GM12878 (cell line): ENCODE measurements around the gene MTF2. TPM values are rescaled to one million over a fixed set of nuclear protein-coding genes. Genes with fewer than 3 reads are reported as not detected.
A peak's percentile ranks its signal among the peaks of the same experiment; 100 is the strongest.

ENCODE experiments used
- ATAC-seq: fragments of 200-7000 bp; cut with Tn5 transposase; 3 replicates; pipeline ENCODE4 v1.9.1; 2020; ENCODE audit warnings: mild to moderate bottlenecking, moderate library complexity
- BruUV-seq: library from RNA; stranded (reverse); fragments of 400-500 nt; replicated peaks from 2 replicates; lab custom pipeline; 2021; lab: Mats Ljungman, UMichigan
- CTCF ChIA-PET: fragments of 300-600 bp; sonication (Branson Sonifier 250); formaldehyde crosslinking; extraction: SDS; loops from one replicate; lab custom pipeline; 2021; ENCODE audit warnings: inconsistent platforms; lab: Yijun Ruan, JAX
- POLR2A ChIA-PET: fragments of 350-600 bp; formaldehyde crosslinking; extraction: SDS; loops from one replicate; lab custom pipeline; 2021; ENCODE audit warnings: inconsistent platforms; lab: Charles Lee
- RAD21 ChIA-PET: fragments of 300-600 bp; sonication (Branson Sonifier 250); formaldehyde crosslinking; loops from one replicate; lab custom pipeline; 2023; ENCODE audit warnings: antibody characterized with exemption; ENCODE audit not compliant: unreplicated experiment; lab: Charles Lee
- SMC1A ChIA-PET: fragments of 300-600 bp; sonication (Branson Sonifier 250); formaldehyde crosslinking; loops from one replicate; lab custom pipeline; 2023; ENCODE audit not compliant: unreplicated experiment, uncharacterized antibody; lab: Charles Lee
- DNase-seq: peaks from one replicate; pipeline ENCODE4 v3.0.0-alpha.2; 2011; ENCODE audit warnings: low read depth, low spot score
- FAIRE-seq: peaks from 3 replicates; lab custom pipeline; 2011; peaks lifted over from hg19 to GRCh38; lab: Jason Lieb, UNC
- H2AFZ ChIP-seq: 2 replicates; pipeline ENCODE4 v1.6.0; 2011; ENCODE audit warnings: low read depth, low read length, control low read depth; ENCODE audit not compliant: control insufficient read depth
- H3K27ac ChIP-seq: 2 replicates; pipeline ENCODE4 v1.5.1; 2011; ENCODE audit warnings: control low read depth; ENCODE audit not compliant: control insufficient read depth, insufficient read depth
- H3K27me3 ChIP-seq, 2 experiments: replicated peaks in 1 of 2; 2 replicates each; pipeline versions ENCODE4 v1.6.0 to v1.6.1; 2011; ENCODE audit warnings: low read length in 1 of 2; ENCODE audit not compliant: control insufficient read depth in 2 of 2, insufficient read depth in 2 of 2
- H3K36me3 ChIP-seq, 2 experiments: 2 replicates each; pipeline ENCODE4 v1.5.1; 2011; ENCODE audit warnings: low read length in 1 of 2; ENCODE audit not compliant: control insufficient read depth in 2 of 2, insufficient read depth in 2 of 2
- H3K4me1 ChIP-seq: 2 replicates; pipeline ENCODE4 v1.6.1; 2011; ENCODE audit warnings: mild to moderate bottlenecking, low read length, moderate library complexity, mixed read lengths; ENCODE audit not compliant: control insufficient read depth, insufficient read depth
- H3K4me2 ChIP-seq: 2 replicates; pipeline ENCODE4 v1.6.0; 2011; ENCODE audit warnings: control low read depth; ENCODE audit not compliant: control insufficient read depth, insufficient read depth
- H3K4me3 ChIP-seq: fragments of 200-600 bp; sonication (generic); 2 replicates; pipeline ENCODE4 v1.5.1; 2016
- H3K79me2 ChIP-seq: 2 replicates; pipeline ENCODE4 v1.6.0; 2011; ENCODE audit warnings: low read length; ENCODE audit not compliant: control insufficient read depth, insufficient read depth
- H3K9ac ChIP-seq: 2 replicates; pipeline ENCODE4 v1.8.0; 2011; ENCODE audit warnings: low read length, control low read depth, mixed read lengths; ENCODE audit not compliant: control insufficient read depth, insufficient read depth
- H3K9me3 ChIP-seq: replicated peaks from 3 replicates; pipeline ENCODE4 v1.5.1; 2011; ENCODE audit warnings: mild to moderate bottlenecking, low read length; ENCODE audit not compliant: control insufficient read depth, insufficient read depth
- H4K20me1 ChIP-seq: 2 replicates; pipeline ENCODE4 v1.6.0; 2011; ENCODE audit not compliant: control insufficient read depth, insufficient read depth
- ATF7 ChIP-seq: fragments of 450-650 bp; IDR thresholded peaks from 2 replicates; pipeline ENCODE4 v1.6.1; 2016; ENCODE audit warnings: low read depth, mild to moderate bottlenecking
- HDAC6 ChIP-seq: fragments of 200-600 bp; sonication (generic); IDR thresholded peaks from one replicate; pipeline ENCODE4 v1.8.0; 2017; ENCODE audit warnings: antibody characterized with exemption; ENCODE audit not compliant: unreplicated experiment
- IKZF2 ChIP-seq, 2 experiments: fragments of 450-650 bp; IDR thresholded peaks; 2 replicates each; pipeline ENCODE4 v1.6.1; 2017; ENCODE audit warnings: mild to moderate bottlenecking in 2 of 2, moderate library complexity in 2 of 2
- NR2C1 ChIP-seq: fragments of 450-650 bp; IDR thresholded peaks from 2 replicates; pipeline ENCODE4 v1.6.1; 2017; ENCODE audit warnings: antibody characterized with exemption, mild to moderate bottlenecking, moderate library complexity
- SMAD1 ChIP-seq: fragments of 450-650 bp; IDR thresholded peaks from 2 replicates; pipeline ENCODE4 v1.6.1; 2018; ENCODE audit warnings: mild to moderate bottlenecking, low read depth; ENCODE audit not compliant: partially characterized antibody
- SMAD5 ChIP-seq: IDR thresholded peaks from 2 replicates; pipeline ENCODE4 v1.6.1; 2016; ENCODE audit warnings: antibody characterized with exemption, low read depth
- WGBS: methylation state at CpG from one replicate; pipeline ENCODE4 v1.1.6; 2016; ENCODE audit warnings: low lambda C conversion rate; ENCODE audit not compliant: insufficient replicate concordance, insufficient coverage; ENCODE audit errors: missing lambda C conversion rate; 5-methylcytosine and 5-hydroxymethylcytosine counted together
- in situ Hi-C: fragments of 300-500 bp; cut with MboI; formaldehyde crosslinking; loops from 9 replicates; pipeline ENCODE4 v1.14.3; 2018; ENCODE audit warnings: mixed read lengths
- intact Hi-C: fragments of 100-400 bp; cut with micrococcal nuclease; formaldehyde crosslinking; loops from one replicate; pipeline ENCODE4 v1.14.2; 2022; ENCODE audit not compliant: unreplicated experiment
- polyA plus RNA-seq, 11 experiments: library from polyadenylated mRNA; depleted of rRNA in 4 of 11; unstranded in 6 of 11; stranded (reverse) in 5 of 11; fragments of >200 nt; fragmentation: Nextera tagmentation in 4 of 11; fragmentation: Illumina TruSeq in 1 of 11; extraction: Ambion mirVana in 4 of 11; extraction: Trizol in 1 of 11; gene quantifications; 1 replicate in 1 of 11; 2 replicates in 10 of 11; pipeline versions ENCODE4 v1.2.1 to v1.2.3, GENCODE V29; 2011 to 2016; ENCODE audit warnings: inconsistent platforms in 2 of 11, missing spikeins in 2 of 11, low read depth in 1 of 11
- total RNA-seq, 4 experiments: library from RNA; depleted of rRNA in 3 of 4; stranded (reverse); fragments of >200 nt in 3 of 4; fragmentation: Illumina TruSeq in 1 of 4; extraction: Trizol in 1 of 4; gene quantifications; 2 replicates each; pipeline versions ENCODE4 v1.2.1 to v1.2.3, GENCODE V29; 2013 to 2021
- TF ChIP-seq, protein P1 (sequence below): IDR thresholded peaks from 2 replicates; pipeline ENCODE4 v1.6.1; 2012; ENCODE audit warnings: mild to moderate bottlenecking, low read depth, low read length

The MTF2 gene
- total and polyA plus RNA-seq, 10 of the 15 experiments (the other 5 are each of a cell fraction or from before 2014, with no cell fraction given), result 22.6 to 74.9 (median 42.8) TPM

DNA sequence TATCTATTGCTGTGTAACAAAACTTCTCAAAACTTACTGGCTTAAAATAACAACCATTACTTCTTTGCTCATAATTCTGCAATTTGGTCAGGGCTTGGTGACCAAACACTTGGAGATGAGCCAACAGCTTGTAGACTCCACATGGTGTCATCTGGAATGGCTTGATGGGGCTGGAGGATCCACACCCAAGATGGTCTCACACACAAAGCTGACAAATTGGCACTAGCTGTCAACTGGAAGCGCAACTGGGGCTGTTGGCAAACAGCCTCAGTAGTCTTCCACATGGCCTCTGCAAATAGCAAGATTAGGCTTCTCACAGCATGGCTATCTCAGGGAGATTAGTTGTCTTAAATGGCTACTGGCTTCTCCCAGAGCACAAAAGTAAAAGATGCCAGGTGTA lies 27.1 kb upstream of the MTF2 start (continued):
- TF ChIP-seq SMAD5 (no peak), IKZF2 (IDR thresholded peaks at IDR 0.05) (no peak), NR2C1 (no peak), HDAC6 (no peak)

DNA sequence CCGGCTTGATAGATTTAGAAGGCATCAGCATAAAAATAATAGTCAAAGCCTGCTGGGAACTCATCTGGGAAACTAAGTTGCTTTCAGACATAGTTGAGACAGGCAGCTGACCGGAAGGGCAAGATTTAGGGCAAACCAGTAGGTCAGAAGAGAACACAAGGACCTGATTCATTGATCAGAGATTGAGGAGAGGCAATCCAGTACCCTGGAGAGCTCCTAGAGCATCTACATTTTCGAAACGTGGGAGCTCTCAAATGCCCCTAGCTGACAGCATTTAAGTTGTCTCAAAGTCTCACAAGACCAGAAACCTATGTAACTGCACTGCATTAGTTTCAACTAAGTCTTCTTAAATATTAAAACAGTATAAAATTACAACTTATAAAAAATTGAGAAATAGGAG lies 22.9 kb upstream of the MTF2 start:
- H3K4me1 ChIP-seq, result no peaks in the 10 kb centered on the region
- BruUV-seq, result no TSS peak
- no peaks in the 10 kb centered on the region; a peak in 1 of 4 replicates for H3K27me3 ChIP-seq
- H3K9ac ChIP-seq, result no peak overlapping the region
- peak; percentile 18 for FAIRE-seq
- ChIA-PET CTCF (interaction anchor here (1.2 to 19.4 kb wide), 3 partner anchors 22 to 62 kb away, joined by 3 to 445 read pairs (median 5); no protein-coding TSS in a partner anchor), POLR2A (interaction anchor here (0.6 to 0.9 kb wide), 2 partner anchors 30 to 81 kb away, joined by 3 to 4 read pairs; no protein-coding TSS in a partner anchor), RAD21 (no interaction called here), SMC1A (interaction anchor here (0.8 to 3.1 kb wide), 5 partner anchors 17 to 62 kb away, joined by 3 to 9 read pairs (median 4); no protein-coding TSS in a partner anchor)
- H3K79me2 ChIP-seq, result no peaks in the 10 kb centered on the region
- ATAC-seq, result peak; percentile 33; the same call in 2 of the 3 replicates
- WGBS, result 29% methylated on average over 4 of the region's 4 CpGs
- H3K4me3 ChIP-seq, result no peak overlapping the region
- no peaks in the 10 kb centered on the region for H3K9me3 ChIP-seq
- no peaks in the 10 kb centered on the region for H3K36me3 ChIP-seq
- TF ChIP-seq SMAD1 (no peak), ATF7 (no peak)
- TF ChIP-seq, protein P1, sequence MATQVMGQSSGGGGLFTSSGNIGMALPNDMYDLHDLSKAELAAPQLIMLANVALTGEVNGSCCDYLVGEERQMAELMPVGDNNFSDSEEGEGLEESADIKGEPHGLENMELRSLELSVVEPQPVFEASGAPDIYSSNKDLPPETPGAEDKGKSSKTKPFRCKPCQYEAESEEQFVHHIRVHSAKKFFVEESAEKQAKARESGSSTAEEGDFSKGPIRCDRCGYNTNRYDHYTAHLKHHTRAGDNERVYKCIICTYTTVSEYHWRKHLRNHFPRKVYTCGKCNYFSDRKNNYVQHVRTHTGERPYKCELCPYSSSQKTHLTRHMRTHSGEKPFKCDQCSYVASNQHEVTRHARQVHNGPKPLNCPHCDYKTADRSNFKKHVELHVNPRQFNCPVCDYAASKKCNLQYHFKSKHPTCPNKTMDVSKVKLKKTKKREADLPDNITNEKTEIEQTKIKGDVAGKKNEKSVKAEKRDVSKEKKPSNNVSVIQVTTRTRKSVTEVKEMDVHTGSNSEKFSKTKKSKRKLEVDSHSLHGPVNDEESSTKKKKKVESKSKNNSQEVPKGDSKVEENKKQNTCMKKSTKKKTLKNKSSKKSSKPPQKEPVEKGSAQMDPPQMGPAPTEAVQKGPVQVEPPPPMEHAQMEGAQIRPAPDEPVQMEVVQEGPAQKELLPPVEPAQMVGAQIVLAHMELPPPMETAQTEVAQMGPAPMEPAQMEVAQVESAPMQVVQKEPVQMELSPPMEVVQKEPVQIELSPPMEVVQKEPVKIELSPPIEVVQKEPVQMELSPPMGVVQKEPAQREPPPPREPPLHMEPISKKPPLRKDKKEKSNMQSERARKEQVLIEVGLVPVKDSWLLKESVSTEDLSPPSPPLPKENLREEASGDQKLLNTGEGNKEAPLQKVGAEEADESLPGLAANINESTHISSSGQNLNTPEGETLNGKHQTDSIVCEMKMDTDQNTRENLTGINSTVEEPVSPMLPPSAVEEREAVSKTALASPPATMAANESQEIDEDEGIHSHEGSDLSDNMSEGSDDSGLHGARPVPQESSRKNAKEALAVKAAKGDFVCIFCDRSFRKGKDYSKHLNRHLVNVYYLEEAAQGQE, result peak; percentile 93
- no peak for DNase-seq
- no peak overlapping the region for H2AFZ ChIP-seq
- intact Hi-C loops (no loop called here), in situ Hi-C loops (no loop called here)
- H3K4me2 ChIP-seq, result no peak overlapping the region
- no peaks in the 10 kb centered on the region for H4K20me1 ChIP-seq
- H3K27ac ChIP-seq, result no peak overlapping the region
